Breast epithelium (tissue), 3 donors: ENCODE data around the gene UBE2Q2.
"Not testable (repeated sequence)": the region's sequence is repeated elsewhere in the genome, so short reads cannot be mapped to it uniquely, and the experiment has no call there.

ENCODE experiments used
- POLR2A ChIP-seq: fragments of 450-650 bp; IDR thresholded peaks from one replicate; pipeline ENCODE4 v1.6.1; 2016; ENCODE audit warnings: antibody characterized with exemption, mild to moderate bottlenecking, moderate library complexity
- POLR2AphosphoS5 ChIP-seq, 3 donors: sonication (generic); formaldehyde crosslinking; IDR thresholded peaks; one replicate each; pipeline ENCODE4 v1.6.1; 2017; ENCODE audit warnings: antibody characterized with exemption in 3 of 3
- TF ChIP-seq, protein P1 (sequence below), 3 donors: fragments of 450-650 bp; IDR thresholded peaks; one replicate each; pipeline ENCODE4 v1.5.1; 2016 to 2017; ENCODE audit warnings: antibody characterized with exemption in 3 of 3, mild to moderate bottlenecking in 3 of 3, moderate library complexity in 3 of 3

DNA sequence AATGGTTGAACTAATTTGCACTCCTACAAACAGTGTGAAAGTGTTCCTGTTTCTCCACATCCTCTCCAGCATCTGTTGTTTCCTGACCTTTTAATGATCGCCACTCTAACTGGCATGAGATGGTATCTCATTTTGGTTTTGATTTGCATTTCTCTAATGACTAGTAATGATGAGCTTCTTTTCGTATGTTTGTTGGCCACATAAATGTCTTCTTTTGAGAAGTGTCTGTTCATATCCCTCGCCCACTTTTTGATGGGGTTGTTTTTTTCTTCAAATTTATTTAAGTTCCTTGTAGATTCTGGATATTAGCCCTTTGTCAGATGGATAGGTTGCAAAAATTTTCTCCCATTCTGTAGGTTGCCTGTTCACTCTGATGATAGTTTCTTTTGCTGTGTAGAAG lies 67.1 kb downstream of the UBE2Q2 start:
- TF ChIP-seq, protein P1, sequence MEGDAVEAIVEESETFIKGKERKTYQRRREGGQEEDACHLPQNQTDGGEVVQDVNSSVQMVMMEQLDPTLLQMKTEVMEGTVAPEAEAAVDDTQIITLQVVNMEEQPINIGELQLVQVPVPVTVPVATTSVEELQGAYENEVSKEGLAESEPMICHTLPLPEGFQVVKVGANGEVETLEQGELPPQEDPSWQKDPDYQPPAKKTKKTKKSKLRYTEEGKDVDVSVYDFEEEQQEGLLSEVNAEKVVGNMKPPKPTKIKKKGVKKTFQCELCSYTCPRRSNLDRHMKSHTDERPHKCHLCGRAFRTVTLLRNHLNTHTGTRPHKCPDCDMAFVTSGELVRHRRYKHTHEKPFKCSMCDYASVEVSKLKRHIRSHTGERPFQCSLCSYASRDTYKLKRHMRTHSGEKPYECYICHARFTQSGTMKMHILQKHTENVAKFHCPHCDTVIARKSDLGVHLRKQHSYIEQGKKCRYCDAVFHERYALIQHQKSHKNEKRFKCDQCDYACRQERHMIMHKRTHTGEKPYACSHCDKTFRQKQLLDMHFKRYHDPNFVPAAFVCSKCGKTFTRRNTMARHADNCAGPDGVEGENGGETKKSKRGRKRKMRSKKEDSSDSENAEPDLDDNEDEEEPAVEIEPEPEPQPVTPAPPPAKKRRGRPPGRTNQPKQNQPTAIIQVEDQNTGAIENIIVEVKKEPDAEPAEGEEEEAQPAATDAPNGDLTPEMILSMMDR (IDR thresholded peaks at IDR 0.05): not testable (repeated sequence)
- TF ChIP-seq POLR2AphosphoS5 (IDR thresholded peaks at IDR 0.05); POLR2A: not testable (repeated sequence)
